ENCODE results near the gene MKNK2.

MKNK2 gene

DNA sequence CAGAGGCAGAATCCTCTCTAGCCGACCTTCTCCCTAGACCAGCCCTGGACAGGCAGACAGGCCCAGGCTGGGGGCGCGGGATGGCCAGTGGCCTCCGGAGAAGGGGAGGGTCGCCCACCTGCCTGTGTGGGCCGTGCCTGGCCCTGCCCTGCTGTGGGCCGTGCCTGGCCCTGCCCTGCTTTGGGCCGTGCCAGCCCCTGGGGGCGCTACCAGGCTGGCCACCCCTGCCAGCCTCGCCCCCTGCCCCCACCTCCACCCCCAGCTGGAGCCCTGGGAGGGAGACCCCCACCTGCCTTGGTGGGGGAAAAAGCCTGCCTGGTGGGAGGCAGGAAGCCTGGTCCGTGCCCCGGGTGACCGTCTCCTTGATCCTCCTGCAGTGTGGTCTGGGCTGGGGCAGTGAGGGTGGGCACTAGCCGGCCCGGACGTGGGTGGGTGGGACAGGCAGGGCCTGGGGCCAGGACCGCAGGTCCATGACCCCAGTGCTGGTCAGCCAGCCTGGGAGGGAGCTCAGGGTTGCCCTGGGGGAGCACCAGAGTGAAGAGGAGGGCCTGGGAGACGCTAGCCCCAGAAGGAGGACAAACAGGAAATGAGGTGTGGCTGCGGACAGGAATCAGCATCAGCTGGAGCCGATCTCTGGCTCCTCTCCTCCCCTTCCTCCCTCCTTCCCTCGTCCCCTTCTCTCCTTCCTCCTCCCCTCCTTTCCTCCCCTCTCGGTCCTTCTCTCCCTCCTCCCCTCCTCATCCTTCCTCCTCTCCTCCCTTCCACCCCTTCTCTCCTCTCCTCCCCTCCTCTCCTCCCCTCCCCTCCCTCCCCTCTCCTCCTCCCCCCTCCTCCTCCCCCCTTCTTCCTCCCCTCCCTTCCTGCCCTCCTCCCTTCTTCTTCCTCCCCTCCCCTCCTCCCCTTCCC, 5.1 kb upstream of the MKNK2 start:
- TF ChIP-seq, protein P1, sequence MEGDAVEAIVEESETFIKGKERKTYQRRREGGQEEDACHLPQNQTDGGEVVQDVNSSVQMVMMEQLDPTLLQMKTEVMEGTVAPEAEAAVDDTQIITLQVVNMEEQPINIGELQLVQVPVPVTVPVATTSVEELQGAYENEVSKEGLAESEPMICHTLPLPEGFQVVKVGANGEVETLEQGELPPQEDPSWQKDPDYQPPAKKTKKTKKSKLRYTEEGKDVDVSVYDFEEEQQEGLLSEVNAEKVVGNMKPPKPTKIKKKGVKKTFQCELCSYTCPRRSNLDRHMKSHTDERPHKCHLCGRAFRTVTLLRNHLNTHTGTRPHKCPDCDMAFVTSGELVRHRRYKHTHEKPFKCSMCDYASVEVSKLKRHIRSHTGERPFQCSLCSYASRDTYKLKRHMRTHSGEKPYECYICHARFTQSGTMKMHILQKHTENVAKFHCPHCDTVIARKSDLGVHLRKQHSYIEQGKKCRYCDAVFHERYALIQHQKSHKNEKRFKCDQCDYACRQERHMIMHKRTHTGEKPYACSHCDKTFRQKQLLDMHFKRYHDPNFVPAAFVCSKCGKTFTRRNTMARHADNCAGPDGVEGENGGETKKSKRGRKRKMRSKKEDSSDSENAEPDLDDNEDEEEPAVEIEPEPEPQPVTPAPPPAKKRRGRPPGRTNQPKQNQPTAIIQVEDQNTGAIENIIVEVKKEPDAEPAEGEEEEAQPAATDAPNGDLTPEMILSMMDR (conservative IDR thresholded peaks at IDR 0.05; ENCODE audit: low read depth, low read length), result no peak
- DNase-seq (ENCODE audit: low read depth), result peak; percentile 74
- H3K4me3 ChIP-seq (ENCODE audit: low read depth, low read length), result peak overlapping the region; percentile 28

DNA sequence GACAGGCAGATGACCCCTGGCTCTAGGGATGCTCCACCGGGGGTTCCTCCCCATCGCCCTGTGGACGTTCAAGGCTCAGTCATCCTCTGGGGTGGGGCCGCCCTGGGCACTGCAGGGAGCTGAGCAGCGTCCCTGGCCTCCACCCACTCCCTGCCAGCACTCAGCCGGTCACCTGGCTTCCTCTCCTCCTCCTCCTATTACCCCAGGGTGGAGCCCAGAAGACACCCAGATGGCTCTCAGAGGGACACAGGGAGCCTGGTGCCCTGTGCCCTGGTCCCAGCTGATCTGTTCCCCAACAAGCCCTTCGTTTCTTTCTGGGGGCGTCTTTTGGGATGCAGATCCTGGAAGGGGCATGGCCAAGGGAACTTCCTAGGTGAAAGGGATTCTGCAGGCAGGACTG, 3.7 kb upstream of the MKNK2 start:
- H3K4me3 ChIP-seq (ENCODE audit: low read depth, low read length), result no peak overlapping the region
- TF ChIP-seq, protein P1 (conservative IDR thresholded peaks at IDR 0.05; ENCODE audit: low read depth, low read length), result no peak
- no peak for DNase-seq (ENCODE audit: low read depth)

DNA sequence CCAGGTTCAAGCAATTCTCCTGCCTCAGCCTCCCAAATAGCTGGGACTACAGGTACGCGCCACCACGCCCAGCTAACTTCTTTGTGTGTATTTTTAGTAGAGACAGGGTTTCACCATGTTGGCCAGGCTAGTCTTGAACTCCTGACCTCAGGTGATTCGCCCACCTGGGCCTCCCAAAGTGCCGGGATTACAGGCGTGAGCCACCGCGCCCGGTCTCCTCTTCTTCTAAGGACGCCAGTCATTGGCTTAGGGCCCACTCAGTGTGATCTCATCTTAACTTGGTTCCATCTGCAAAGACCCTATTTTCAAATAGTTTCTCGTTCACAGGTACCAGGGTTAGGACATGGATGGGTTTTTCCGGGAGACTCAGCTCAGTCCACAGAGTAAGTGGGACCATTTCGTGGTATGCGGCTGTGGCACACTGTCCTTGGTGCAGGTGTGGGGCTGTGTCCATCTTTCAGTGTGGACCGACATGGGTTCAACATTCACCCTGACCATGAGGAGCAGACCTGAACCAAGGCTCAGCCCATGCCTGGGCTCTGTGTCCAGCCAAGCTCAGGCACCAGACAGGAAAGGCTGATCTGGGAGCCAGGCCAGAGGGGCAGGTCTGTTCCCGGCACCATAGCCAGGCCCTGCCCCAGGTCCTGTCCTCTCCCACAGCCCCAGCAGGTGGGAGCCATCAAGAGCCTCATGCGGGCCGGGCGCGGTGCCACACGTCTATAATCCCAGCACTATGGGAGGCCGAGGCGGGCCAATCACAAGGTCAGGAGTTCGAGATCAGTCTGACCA, 2.8 kb upstream of the MKNK2 start:
- TF ChIP-seq, protein P1 (conservative IDR thresholded peaks at IDR 0.05; ENCODE audit: low read depth, low read length), result no peak
- DNase-seq (ENCODE audit: low read depth), result peak; percentile 86
- no peak overlapping the region for H3K4me3 ChIP-seq (ENCODE audit: low read depth, low read length)

DNA sequence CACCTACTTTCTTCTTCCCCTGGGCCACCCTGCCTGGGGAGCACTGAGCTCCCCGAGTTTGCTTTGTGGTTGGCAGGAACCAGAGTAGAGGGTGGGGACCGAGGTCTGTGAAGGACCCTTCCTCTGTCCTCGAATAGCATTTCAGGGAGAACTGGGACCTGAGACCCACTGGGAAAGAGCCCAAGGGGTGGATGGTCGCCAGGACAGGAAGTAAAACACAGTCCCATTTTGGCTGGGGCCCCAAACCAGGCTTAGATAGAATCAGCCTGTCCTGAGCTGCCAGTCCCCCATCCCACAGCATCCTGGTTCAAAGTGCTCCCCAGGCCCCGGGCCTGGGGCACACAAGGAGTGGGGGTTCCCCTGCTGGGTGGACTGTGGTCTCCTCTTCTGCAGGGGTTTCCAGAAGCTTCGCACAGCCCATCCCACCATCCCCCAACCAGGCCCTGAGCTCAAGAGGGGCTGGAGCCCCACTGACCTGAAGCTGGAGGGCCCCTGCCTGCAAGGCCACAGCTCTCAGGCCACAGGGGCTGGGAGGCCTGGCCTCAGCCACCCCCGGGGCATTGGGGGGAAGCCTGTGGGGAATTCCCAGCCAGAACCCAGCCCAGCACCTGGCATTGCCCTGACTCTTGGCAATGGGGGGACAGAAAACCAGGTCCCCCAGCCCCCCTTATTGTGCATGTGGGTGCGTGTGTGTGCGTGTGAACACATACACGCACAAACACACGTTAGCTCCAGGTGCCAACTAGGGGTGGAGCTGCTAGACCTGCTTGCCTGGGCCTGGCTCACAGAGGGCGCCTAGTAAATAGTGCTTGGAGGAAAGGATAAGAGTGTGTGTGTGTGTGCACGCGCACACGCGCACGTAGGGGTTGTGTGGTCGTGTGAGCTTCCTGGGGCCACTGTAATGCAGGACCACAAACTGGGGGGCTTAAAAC, 995 bp upstream of the MKNK2 start:
- no peak for DNase-seq (ENCODE audit: low read depth)
- no peak overlapping the region for H3K4me3 ChIP-seq (ENCODE audit: low read depth, low read length)
- TF ChIP-seq, protein P1 (conservative IDR thresholded peaks at IDR 0.05; ENCODE audit: low read depth, low read length), result no peak

DNA sequence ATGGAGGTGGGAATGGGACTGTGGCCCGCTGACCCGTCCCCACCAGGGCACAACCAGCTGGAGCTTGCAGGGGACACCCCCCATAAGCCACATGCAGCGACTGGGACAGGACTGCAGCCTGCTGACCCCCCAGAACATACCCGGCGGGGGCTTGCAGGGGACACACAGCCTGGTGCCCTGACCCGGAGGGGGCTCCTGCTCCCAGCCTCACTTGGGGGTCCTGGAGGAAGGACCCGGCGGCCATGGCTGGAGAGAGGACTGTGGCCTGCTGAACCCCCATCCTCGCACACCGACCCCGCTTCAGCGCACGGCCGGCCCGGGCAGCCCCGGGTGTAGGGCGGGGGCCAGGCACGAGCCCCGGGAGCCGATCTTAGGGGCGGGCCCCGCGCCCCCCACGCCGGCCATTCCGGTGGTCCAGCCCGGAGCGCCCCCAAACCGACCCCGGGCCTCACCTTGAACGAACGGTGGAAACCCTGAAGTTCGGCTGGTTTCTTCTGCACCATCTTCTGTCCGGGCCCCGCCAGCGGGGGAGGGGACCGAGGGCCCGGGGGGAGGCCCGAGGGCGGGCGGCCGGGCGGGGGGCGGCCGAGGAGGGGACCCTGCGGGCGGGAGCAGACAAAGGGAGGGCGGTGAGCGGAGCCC, 574 bp downstream of the MKNK2 start:
- H3K4me3 ChIP-seq (ENCODE audit: low read depth, low read length), result peak overlapping the region; percentile 91
- TF ChIP-seq, protein P1 (conservative IDR thresholded peaks at IDR 0.05; ENCODE audit: low read depth, low read length), result no peak
- DNase-seq (ENCODE audit: low read depth), result no peak

DNA sequence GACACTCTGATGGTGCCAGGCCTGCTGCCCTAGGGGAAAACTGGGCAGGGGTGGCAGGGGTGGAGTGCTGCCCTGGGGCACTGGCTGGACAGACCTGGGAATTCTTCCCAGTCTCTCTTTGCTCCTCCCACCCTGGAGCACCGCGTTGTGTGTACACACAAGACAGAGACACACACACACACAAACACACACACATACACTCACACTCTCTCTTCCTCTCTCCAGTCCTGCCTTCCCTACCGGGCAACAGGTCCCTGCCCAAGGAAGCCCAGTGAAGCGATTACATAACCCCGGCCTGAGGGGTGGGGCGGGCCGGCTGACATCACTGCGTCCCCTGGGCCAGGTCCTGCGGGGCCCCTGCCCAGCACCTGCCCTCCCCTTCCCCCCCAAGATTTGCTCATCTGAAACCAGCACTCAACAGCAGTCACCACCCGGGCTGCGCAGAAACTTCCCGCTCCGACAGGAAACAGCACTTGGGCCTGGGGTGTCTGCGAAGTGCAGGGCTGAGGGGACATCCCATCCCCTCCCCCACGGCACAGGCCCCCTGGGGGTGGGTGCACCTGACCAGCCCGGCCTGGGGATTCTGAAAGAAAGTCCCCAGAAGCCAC, 1.2 kb downstream of the MKNK2 start:
- H3K4me3 ChIP-seq (ENCODE audit: low read depth, low read length), result peak overlapping the region; percentile 91
- peak; percentile 77 for DNase-seq (ENCODE audit: low read depth)
- TF ChIP-seq, protein P1 (conservative IDR thresholded peaks at IDR 0.05; ENCODE audit: low read depth, low read length), result no peak
